Measurements from ENCODE around the gene GDF10.

DNA sequence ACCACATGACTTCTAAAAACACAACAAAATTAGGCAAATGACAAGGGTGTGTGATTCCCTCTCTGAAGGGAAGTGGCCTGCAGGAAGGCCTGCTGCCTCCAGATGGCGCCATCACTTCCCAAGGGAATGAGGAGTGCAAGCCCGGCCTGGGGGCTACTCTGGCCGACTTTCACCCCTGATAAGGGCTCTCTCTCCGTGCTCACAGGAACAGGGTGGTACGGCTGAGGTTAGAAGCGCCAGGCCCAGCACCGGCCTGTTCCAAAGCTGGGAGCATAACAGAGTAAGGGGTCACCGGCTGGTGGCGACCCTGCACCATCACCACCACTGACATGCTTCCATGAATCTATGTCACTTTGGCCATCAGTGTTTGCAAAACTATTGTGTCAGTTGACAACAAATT lies 61.3 kb downstream of the GDF10 start:
- TF ChIP-seq ZNF132 (tag by site-specific recombination; IDR thresholded peaks at IDR 0.05; ENCODE audit: borderline replicate concordance): no peak
- TF ChIP-seq, protein P1, sequence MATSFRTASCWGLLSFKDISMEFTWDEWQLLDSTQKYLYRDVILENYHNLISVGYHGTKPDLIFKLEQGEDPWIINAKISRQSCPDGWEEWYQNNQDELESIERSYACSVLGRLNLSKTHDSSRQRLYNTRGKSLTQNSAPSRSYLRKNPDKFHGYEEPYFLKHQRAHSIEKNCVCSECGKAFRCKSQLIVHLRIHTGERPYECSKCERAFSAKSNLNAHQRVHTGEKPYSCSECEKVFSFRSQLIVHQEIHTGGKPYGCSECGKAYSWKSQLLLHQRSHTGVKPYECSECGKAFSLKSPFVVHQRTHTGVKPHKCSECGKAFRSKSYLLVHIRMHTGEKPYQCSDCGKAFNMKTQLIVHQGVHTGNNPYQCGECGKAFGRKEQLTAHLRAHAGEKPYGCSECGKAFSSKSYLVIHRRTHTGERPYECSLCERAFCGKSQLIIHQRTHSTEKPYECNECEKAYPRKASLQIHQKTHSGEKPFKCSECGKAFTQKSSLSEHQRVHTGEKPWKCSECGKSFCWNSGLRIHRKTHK (tag by site-specific recombination; IDR thresholded peaks at IDR 0.05): no peak
- TF ChIP-seq, protein P2, sequence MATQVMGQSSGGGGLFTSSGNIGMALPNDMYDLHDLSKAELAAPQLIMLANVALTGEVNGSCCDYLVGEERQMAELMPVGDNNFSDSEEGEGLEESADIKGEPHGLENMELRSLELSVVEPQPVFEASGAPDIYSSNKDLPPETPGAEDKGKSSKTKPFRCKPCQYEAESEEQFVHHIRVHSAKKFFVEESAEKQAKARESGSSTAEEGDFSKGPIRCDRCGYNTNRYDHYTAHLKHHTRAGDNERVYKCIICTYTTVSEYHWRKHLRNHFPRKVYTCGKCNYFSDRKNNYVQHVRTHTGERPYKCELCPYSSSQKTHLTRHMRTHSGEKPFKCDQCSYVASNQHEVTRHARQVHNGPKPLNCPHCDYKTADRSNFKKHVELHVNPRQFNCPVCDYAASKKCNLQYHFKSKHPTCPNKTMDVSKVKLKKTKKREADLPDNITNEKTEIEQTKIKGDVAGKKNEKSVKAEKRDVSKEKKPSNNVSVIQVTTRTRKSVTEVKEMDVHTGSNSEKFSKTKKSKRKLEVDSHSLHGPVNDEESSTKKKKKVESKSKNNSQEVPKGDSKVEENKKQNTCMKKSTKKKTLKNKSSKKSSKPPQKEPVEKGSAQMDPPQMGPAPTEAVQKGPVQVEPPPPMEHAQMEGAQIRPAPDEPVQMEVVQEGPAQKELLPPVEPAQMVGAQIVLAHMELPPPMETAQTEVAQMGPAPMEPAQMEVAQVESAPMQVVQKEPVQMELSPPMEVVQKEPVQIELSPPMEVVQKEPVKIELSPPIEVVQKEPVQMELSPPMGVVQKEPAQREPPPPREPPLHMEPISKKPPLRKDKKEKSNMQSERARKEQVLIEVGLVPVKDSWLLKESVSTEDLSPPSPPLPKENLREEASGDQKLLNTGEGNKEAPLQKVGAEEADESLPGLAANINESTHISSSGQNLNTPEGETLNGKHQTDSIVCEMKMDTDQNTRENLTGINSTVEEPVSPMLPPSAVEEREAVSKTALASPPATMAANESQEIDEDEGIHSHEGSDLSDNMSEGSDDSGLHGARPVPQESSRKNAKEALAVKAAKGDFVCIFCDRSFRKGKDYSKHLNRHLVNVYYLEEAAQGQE (tag by site-specific recombination; IDR thresholded peaks at IDR 0.05): no peak
- TF ChIP-seq, protein P3, sequence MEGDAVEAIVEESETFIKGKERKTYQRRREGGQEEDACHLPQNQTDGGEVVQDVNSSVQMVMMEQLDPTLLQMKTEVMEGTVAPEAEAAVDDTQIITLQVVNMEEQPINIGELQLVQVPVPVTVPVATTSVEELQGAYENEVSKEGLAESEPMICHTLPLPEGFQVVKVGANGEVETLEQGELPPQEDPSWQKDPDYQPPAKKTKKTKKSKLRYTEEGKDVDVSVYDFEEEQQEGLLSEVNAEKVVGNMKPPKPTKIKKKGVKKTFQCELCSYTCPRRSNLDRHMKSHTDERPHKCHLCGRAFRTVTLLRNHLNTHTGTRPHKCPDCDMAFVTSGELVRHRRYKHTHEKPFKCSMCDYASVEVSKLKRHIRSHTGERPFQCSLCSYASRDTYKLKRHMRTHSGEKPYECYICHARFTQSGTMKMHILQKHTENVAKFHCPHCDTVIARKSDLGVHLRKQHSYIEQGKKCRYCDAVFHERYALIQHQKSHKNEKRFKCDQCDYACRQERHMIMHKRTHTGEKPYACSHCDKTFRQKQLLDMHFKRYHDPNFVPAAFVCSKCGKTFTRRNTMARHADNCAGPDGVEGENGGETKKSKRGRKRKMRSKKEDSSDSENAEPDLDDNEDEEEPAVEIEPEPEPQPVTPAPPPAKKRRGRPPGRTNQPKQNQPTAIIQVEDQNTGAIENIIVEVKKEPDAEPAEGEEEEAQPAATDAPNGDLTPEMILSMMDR (tag by site-specific recombination; IDR thresholded peaks at IDR 0.05): peak; percentile 58
- TF ChIP-seq ZNF302 (tag by site-specific recombination; IDR thresholded peaks at IDR 0.05; ENCODE audit: low read depth): no peak
- TF ChIP-seq ZNF366 (tag by site-specific recombination; conservative IDR thresholded peaks at IDR 0.05): no peak
- no peak for TF ChIP-seq TCF7L2 (IDR thresholded peaks at IDR 0.05; ENCODE audit: borderline replicate concordance, low read depth, low read length)
- TF ChIP-seq ZNF114 (tag by site-specific recombination; IDR thresholded peaks at IDR 0.05): no peak
- TF ChIP-seq, protein P4, sequence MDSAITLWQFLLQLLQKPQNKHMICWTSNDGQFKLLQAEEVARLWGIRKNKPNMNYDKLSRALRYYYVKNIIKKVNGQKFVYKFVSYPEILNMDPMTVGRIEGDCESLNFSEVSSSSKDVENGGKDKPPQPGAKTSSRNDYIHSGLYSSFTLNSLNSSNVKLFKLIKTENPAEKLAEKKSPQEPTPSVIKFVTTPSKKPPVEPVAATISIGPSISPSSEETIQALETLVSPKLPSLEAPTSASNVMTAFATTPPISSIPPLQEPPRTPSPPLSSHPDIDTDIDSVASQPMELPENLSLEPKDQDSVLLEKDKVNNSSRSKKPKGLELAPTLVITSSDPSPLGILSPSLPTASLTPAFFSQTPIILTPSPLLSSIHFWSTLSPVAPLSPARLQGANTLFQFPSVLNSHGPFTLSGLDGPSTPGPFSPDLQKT (IDR thresholded peaks at IDR 0.05; ENCODE audit: borderline replicate concordance, low read depth, low read length): no peak
- TF ChIP-seq, protein P5, sequence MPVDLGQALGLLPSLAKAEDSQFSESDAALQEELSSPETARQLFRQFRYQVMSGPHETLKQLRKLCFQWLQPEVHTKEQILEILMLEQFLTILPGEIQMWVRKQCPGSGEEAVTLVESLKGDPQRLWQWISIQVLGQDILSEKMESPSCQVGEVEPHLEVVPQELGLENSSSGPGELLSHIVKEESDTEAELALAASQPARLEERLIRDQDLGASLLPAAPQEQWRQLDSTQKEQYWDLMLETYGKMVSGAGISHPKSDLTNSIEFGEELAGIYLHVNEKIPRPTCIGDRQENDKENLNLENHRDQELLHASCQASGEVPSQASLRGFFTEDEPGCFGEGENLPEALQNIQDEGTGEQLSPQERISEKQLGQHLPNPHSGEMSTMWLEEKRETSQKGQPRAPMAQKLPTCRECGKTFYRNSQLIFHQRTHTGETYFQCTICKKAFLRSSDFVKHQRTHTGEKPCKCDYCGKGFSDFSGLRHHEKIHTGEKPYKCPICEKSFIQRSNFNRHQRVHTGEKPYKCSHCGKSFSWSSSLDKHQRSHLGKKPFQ (tag by site-specific recombination; IDR thresholded peaks at IDR 0.05): no peak
- TF ChIP-seq, protein P6, sequence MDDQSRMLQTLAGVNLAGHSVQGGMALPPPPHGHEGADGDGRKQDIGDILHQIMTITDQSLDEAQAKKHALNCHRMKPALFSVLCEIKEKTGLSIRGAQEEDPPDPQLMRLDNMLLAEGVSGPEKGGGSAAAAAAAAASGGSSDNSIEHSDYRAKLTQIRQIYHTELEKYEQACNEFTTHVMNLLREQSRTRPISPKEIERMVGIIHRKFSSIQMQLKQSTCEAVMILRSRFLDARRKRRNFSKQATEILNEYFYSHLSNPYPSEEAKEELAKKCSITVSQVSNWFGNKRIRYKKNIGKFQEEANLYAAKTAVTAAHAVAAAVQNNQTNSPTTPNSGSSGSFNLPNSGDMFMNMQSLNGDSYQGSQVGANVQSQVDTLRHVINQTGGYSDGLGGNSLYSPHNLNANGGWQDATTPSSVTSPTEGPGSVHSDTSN (CRISPR knock-in tag; IDR thresholded peaks at IDR 0.05): no peak
- TF ChIP-seq MEIS1 (CRISPR knock-in tag; IDR thresholded peaks at IDR 0.05; ENCODE audit: borderline replicate concordance): no peak
- no peak for TF ChIP-seq TRIM28 (IDR thresholded peaks at IDR 0.05; ENCODE audit: borderline replicate concordance, low read length)
- no peak for TF ChIP-seq ZBTB1 (tag by site-specific recombination; IDR thresholded peaks at IDR 0.05)
